ENCODE data around the gene MOB3B. TPM values are rescaled to one million over a fixed set of nuclear protein-coding genes. Genes with fewer than 3 reads are reported as not detected.

MOB3B gene
- total RNA-seq, 1 donor from 2014 or later: 1.4 TPM

GRCh38 chr9:27394154-27394825 is 135.3 kb downstream of the MOB3B start:
- H3K4me3 ChIP-seq (ENCODE audit: low read depth, low read length): no peak overlapping the region
- DNase-seq (ENCODE audit: low read depth): no peak
- H3K36me3 ChIP-seq (ENCODE audit: control insufficient read depth, insufficient read depth, low read length): no peaks in the 10 kb centered on the region
- TF ChIP-seq, protein P1, sequence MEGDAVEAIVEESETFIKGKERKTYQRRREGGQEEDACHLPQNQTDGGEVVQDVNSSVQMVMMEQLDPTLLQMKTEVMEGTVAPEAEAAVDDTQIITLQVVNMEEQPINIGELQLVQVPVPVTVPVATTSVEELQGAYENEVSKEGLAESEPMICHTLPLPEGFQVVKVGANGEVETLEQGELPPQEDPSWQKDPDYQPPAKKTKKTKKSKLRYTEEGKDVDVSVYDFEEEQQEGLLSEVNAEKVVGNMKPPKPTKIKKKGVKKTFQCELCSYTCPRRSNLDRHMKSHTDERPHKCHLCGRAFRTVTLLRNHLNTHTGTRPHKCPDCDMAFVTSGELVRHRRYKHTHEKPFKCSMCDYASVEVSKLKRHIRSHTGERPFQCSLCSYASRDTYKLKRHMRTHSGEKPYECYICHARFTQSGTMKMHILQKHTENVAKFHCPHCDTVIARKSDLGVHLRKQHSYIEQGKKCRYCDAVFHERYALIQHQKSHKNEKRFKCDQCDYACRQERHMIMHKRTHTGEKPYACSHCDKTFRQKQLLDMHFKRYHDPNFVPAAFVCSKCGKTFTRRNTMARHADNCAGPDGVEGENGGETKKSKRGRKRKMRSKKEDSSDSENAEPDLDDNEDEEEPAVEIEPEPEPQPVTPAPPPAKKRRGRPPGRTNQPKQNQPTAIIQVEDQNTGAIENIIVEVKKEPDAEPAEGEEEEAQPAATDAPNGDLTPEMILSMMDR (IDR thresholded peaks at IDR 0.05; ENCODE audit: insufficient read depth, low read length, poor library complexity, severe bottlenecking): no peak
- no peaks in the 10 kb centered on the region for H3K27me3 ChIP-seq (ENCODE audit: control insufficient read depth, insufficient read depth, low read length)

- DNase-seq (ENCODE audit: low read depth): no peak
- no peak overlapping the region for H3K4me3 ChIP-seq (ENCODE audit: low read depth, low read length)
- no peaks in the 10 kb centered on the region for H3K27me3 ChIP-seq (ENCODE audit: control insufficient read depth, insufficient read depth, low read length)
- TF ChIP-seq, protein P1 (IDR thresholded peaks at IDR 0.05; ENCODE audit: insufficient read depth, low read length, poor library complexity, severe bottlenecking): no peak
- no peaks in the 10 kb centered on the region for H3K36me3 ChIP-seq (ENCODE audit: control insufficient read depth, insufficient read depth, low read length)
Observed at GRCh38 chr9:27393054-27393846, 136.4 kb downstream of the MOB3B start.

DNA sequence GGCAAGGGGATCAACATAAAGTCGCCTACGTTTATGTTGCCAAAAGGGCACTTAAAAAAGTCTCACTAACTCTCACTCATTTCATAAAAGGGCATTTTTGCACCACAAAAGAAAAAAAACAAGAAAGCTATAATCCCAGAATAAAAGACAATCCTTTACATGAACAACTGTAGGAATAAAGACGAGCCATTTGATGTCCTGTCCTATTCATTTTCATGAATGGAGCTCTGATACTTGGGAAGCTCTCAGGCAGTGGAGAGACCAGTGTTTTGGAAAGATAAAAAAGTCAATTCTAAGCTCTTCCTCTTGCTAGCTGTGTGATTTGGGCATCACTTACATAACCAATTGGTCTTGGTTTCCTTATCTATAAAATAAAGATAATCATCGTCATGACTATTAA is 137.2 kb downstream of the MOB3B start:
- DNase-seq (ENCODE audit: low read depth): no peak
- Histone ChIP-seq H3K27me3 (ENCODE audit: control insufficient read depth, insufficient read depth, low read length) (no peaks in the 10 kb centered on the region), H3K4me3 (ENCODE audit: low read depth, low read length) (no peak overlapping the region), H3K36me3 (ENCODE audit: control insufficient read depth, insufficient read depth, low read length) (no peaks in the 10 kb centered on the region)
- TF ChIP-seq, protein P1 (IDR thresholded peaks at IDR 0.05; ENCODE audit: insufficient read depth, low read length, poor library complexity, severe bottlenecking): no peak

DNA sequence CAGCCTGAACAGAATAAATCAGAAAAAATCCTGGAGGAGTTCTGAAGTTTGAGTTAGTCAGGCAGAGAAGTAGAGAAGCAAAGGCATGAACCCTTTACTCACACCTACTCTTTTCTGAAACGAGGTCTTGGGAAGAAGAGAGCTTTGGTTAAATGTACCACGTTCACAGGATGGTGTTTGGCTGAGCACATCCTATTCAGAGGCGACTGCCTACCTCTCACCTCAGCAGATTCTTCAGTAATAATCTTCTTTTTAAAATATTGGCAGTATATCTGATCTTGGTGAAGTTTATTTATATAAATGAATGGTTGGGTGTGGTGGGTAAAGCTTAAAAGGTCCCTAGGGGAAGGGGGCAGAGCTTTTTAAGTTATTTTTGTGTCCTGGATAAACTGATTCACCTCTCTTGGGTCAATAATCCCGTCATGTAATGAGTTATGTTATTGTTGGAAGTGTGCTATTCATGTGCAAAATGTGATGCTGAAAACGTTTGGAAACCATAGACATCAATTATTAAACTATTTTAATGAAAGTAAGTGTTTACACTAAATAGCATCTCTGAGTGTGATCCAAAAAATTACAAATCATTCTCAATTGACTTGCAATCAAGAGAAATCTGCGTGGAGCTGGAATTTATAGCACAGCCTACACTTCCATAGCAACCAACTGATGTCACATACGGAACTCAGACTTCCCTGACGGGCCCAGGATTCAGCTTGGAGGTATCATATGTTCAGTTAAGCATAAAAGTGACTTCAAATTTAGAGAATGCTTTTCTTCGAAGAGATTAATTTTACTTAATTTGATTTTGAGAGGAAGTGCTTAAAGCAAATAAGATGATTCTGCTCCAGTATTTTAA is 138.3 kb downstream of the MOB3B start:
- H3K36me3 ChIP-seq (ENCODE audit: control insufficient read depth, insufficient read depth, low read length): no peaks in the 10 kb centered on the region
- TF ChIP-seq, protein P1 (IDR thresholded peaks at IDR 0.05; ENCODE audit: insufficient read depth, low read length, poor library complexity, severe bottlenecking): no peak
- DNase-seq (ENCODE audit: low read depth): no peak
- H3K27me3 ChIP-seq (ENCODE audit: control insufficient read depth, insufficient read depth, low read length): no peaks in the 10 kb centered on the region
- no peak overlapping the region for H3K4me3 ChIP-seq (ENCODE audit: low read depth, low read length)

GRCh38 chr9:27388150-27388549 is 141.5 kb downstream of the MOB3B start:
- H3K27me3 ChIP-seq (ENCODE audit: control insufficient read depth, insufficient read depth, low read length): no peaks in the 10 kb centered on the region
- no peaks in the 10 kb centered on the region for H3K36me3 ChIP-seq (ENCODE audit: control insufficient read depth, insufficient read depth, low read length)
- TF ChIP-seq, protein P1 (IDR thresholded peaks at IDR 0.05; ENCODE audit: insufficient read depth, low read length, poor library complexity, severe bottlenecking): no peak
- DNase-seq (ENCODE audit: low read depth): no peak
- H3K4me3 ChIP-seq (ENCODE audit: low read depth, low read length): no peak overlapping the region

Data from kidney epithelial cell (primary cell).